ENCODE results near the gene WWP2.

DNA sequence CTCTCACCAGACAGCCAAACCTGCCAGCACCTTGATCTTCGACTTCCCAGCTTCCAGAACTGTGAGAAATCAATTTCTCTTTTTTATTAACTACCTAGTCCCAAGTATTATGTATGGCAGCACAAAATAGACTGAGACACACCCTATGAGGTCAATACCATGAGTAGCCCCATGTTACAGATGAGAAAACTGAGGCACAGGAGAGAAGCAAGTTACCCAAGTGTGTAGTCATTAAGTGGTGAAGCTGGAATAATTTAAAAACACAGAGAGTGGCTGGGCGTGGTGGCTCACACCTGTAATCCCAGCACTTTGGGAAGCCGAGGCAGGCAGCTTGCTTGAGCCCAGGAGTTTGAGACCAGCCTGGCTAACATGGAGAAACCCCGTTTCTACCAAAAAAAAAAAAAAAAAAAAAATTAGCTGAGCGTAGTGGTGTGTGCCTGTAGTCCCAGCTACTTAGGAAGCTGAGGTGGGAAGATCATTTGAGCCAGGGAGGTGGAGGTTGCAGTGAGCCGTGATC is 40.6 kb upstream of the WWP2 start:
- TF ChIP-seq, protein P1, sequence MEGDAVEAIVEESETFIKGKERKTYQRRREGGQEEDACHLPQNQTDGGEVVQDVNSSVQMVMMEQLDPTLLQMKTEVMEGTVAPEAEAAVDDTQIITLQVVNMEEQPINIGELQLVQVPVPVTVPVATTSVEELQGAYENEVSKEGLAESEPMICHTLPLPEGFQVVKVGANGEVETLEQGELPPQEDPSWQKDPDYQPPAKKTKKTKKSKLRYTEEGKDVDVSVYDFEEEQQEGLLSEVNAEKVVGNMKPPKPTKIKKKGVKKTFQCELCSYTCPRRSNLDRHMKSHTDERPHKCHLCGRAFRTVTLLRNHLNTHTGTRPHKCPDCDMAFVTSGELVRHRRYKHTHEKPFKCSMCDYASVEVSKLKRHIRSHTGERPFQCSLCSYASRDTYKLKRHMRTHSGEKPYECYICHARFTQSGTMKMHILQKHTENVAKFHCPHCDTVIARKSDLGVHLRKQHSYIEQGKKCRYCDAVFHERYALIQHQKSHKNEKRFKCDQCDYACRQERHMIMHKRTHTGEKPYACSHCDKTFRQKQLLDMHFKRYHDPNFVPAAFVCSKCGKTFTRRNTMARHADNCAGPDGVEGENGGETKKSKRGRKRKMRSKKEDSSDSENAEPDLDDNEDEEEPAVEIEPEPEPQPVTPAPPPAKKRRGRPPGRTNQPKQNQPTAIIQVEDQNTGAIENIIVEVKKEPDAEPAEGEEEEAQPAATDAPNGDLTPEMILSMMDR (IDR thresholded peaks at IDR 0.05; ENCODE audit: poor library complexity), result no peak
- TF ChIP-seq EZH2 (IDR thresholded peaks at IDR 0.05; ENCODE audit: borderline replicate concordance), result no peak
